Keratinocyte (primary cell): ENCODE measurements around the gene YTHDF2. TPM values are rescaled to one million over a fixed set of nuclear protein-coding genes. Genes with fewer than 3 reads are reported as not detected.

Source experiments
- DNase-seq: peaks from one replicate; pipeline ENCODE4 v3.0.0-alpha.2; 2011; ENCODE audit warnings: low read depth, missing footprints, low spot score
- FAIRE-seq: peaks from 2 replicates; lab custom pipeline; 2011; peaks lifted over from hg19 to GRCh38; lab: Jason Lieb, UNC
- H2AFZ ChIP-seq: 2 replicates; pipeline ENCODE4 v1.6.0; 2012; ENCODE audit warnings: low read length, control low read depth, inconsistent platforms; ENCODE audit not compliant: control insufficient read depth
- H3K27ac ChIP-seq: 2 replicates; pipeline ENCODE4 v1.5.1; 2011; ENCODE audit warnings: low read length; ENCODE audit not compliant: control insufficient read depth, insufficient read depth
- H3K27me3 ChIP-seq: 3 replicates; pipeline ENCODE4 v1.6.0; 2011; ENCODE audit warnings: low read length; ENCODE audit not compliant: control insufficient read depth, insufficient read depth; ENCODE audit errors: extremely low read depth
- H3K36me3 ChIP-seq, 2 experiments: 2 replicates in 1 of 2; 3 replicates in 1 of 2; pipeline ENCODE4 v1.5.1; 2011; ENCODE audit warnings: low read length in 2 of 2, mild to moderate bottlenecking in 1 of 2; ENCODE audit not compliant: control insufficient read depth in 2 of 2, insufficient read depth in 2 of 2; ENCODE audit errors: extremely low read depth in 1 of 2
- H3K4me1 ChIP-seq: 3 replicates; pipeline ENCODE4 v1.5.1; 2011; ENCODE audit warnings: low read length; ENCODE audit not compliant: control insufficient read depth, insufficient read depth; ENCODE audit errors: extremely low read depth
- H3K4me2 ChIP-seq: 3 replicates; pipeline ENCODE4 v1.6.0; 2011; ENCODE audit warnings: low read depth, low read length; ENCODE audit not compliant: control insufficient read depth, insufficient read depth; ENCODE audit errors: extremely low read depth
- H3K4me3 ChIP-seq, 3 experiments: fragments of 200-600 bp in 1 of 3; sonication (generic) in 1 of 3; 2 replicates in 2 of 3; 3 replicates in 1 of 3; pipeline ENCODE4 v1.5.1; 2011 to 2016; ENCODE audit warnings: low read length in 3 of 3, mild to moderate bottlenecking in 3 of 3, control low read depth in 2 of 3, inconsistent platforms in 1 of 3, low read depth in 1 of 3, mixed read lengths in 1 of 3, mixed run types in 1 of 3, moderate library complexity in 1 of 3; ENCODE audit not compliant: control insufficient read depth in 2 of 3, insufficient read depth in 2 of 3; ENCODE audit errors: extremely low read depth in 1 of 3
- H3K79me2 ChIP-seq: 2 replicates; pipeline ENCODE4 v1.6.0; 2012; ENCODE audit warnings: low read length; ENCODE audit not compliant: control insufficient read depth, insufficient read depth
- H3K9ac ChIP-seq: 3 replicates; pipeline ENCODE4 v1.6.0; 2011; ENCODE audit warnings: low read length; ENCODE audit not compliant: control insufficient read depth, insufficient read depth; ENCODE audit errors: extremely low read depth
- H3K9me1 ChIP-seq: 3 replicates; pipeline ENCODE4 v1.6.0; 2011; ENCODE audit warnings: low read length; ENCODE audit not compliant: control insufficient read depth, insufficient read depth; ENCODE audit errors: extremely low read depth
- H3K9me3 ChIP-seq: 2 replicates; pipeline ENCODE4 v1.5.1; 2012; ENCODE audit warnings: low read depth, low read length; ENCODE audit not compliant: control insufficient read depth
- H4K20me1 ChIP-seq: 3 replicates; pipeline ENCODE4 v1.6.0; 2011; ENCODE audit warnings: low read length; ENCODE audit not compliant: control insufficient read depth, insufficient read depth; ENCODE audit errors: extremely low read depth
- CTCF ChIP-seq, 3 experiments: IDR thresholded peaks in 1 of 3; conservative IDR thresholded peaks in 1 of 3; optimal IDR thresholded peaks in 1 of 3; 2 replicates in 2 of 3; 3 replicates in 1 of 3; pipeline versions ENCODE3 to v1.5.1; 2011; ENCODE audit warnings: low read length in 3 of 3, mild to moderate bottlenecking in 3 of 3, moderate library complexity in 2 of 3, control low read depth in 1 of 3, inconsistent platforms in 1 of 3; ENCODE audit not compliant: insufficient read depth in 2 of 3; ENCODE audit errors: extremely low read depth in 1 of 3
- EZH2 ChIP-seq: IDR thresholded peaks from one replicate; pipeline ENCODE4 v1.6.1; 2012; ENCODE audit warnings: inconsistent platforms, mild to moderate bottlenecking, low read length, moderate library complexity
- dilution Hi-C: fragments of 300-500 bp; cut with MboI; formaldehyde crosslinking; loops from one replicate; pipeline ENCODE4 v1.7.0; 2020; ENCODE audit warnings: low sequenced_read_pairs; ENCODE audit not compliant: extremely low pct_ligation_motif_present
- polyA plus RNA-seq, 5 experiments: library from polyadenylated mRNA; depleted of rRNA in 3 of 5; stranded (reverse) in 3 of 5; stranded (forward) in 1 of 5; unstranded in 1 of 5; fragments of >200 nt; gene quantifications; 1 replicate in 1 of 5; 2 replicates in 3 of 5; 3 replicates in 1 of 5; pipeline versions ENCODE4 v1.2.1 to v1.2.3, GENCODE V29; 2011 to 2012; ENCODE audit warnings: missing spikeins in 2 of 5, low read depth in 1 of 5, low replicate concordance in 1 of 5

Gene YTHDF2
- polyA plus RNA-seq, 1 donor (not counting 4 experiments of a cell fraction or from before 2014, with no cell fraction given) = 88.0 TPM

DNA sequence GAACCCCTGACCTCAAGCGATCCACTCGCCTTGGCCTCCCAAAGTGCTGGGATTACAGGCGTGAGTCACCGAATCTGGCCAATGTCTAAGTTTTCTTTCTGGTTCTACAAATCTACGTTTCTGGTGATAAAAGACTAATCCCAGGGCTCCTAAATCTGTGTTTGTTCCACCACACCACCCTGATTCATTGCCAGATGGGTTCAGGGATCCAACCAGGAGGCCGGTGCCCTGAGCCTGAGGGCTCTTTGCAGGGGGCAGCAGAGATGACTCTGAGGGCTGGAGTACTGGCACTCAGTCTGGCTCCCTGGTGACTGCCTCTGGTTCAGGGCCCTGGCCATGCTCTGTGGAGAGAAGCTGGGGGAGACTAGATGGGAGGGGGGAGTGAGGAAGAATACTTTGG is 64.7 kb downstream of the YTHDF2 start:
- TF ChIP-seq EZH2 (no peak), CTCF (optimal IDR thresholded peaks at IDR 0.05 in 1 of 3, IDR thresholded peaks at IDR 0.05 in 1 of 3, conservative IDR thresholded peaks at IDR 0.05 in 1 of 3; ENCODE audit: extremely low read depth in 1 of 3, insufficient read depth in 2 of 3, low read length in 3 of 3) (no peak)
- DNase-seq (no peak), FAIRE-seq (no peak)
- Histone ChIP-seq H3K27me3 (no peaks in the 10 kb centered on the region), H3K4me2 (no peak overlapping the region), H3K36me3 (no peaks in the 10 kb centered on the region), H3K4me1 (peaks cover 6% of the 10 kb centered on the region), H3K9me1 (no peaks in the 10 kb centered on the region), H4K20me1 (no peaks in the 10 kb centered on the region), H3K27ac (no peak overlapping the region), H3K79me2 (no peaks in the 10 kb centered on the region), H3K4me3 (no peak overlapping the region), H3K9ac (no peak overlapping the region), H3K9me3 (peaks cover 1% of the 10 kb centered on the region), H2AFZ (no peak overlapping the region)
- dilution Hi-C loops = no loop called here

GRCh38 chr1:28803051-28803450 is 66.3 kb downstream of the YTHDF2 start:
- Histone ChIP-seq H3K36me3 (no peaks in the 10 kb centered on the region), H3K9ac (no peak overlapping the region), H3K4me2 (no peak overlapping the region), H4K20me1 (no peaks in the 10 kb centered on the region), H3K9me3 (peaks cover 1% of the 10 kb centered on the region), H3K4me1 (peaks cover 6% of the 10 kb centered on the region), H3K27me3 (no peaks in the 10 kb centered on the region), H3K27ac (no peak overlapping the region), H3K79me2 (no peaks in the 10 kb centered on the region), H2AFZ (no peak overlapping the region), H3K4me3 (no peak overlapping the region), H3K9me1 (no peaks in the 10 kb centered on the region)
- FAIRE-seq (no peak), DNase-seq (no peak)
- no peak for TF ChIP-seq EZH2
- TF ChIP-seq CTCF (optimal IDR thresholded peaks at IDR 0.05 in 1 of 3, IDR thresholded peaks at IDR 0.05 in 1 of 3, conservative IDR thresholded peaks at IDR 0.05 in 1 of 3; ENCODE audit: extremely low read depth in 1 of 3, insufficient read depth in 2 of 3, low read length in 3 of 3) = no peak
- dilution Hi-C loops = no loop called here
